Tibial nerve (tissue), 4 donors: Measurements from ENCODE around the gene TLK1.

ENCODE experiments used
- EP300 ChIP-seq, 2 donors: sonication (generic); formaldehyde crosslinking; IDR thresholded peaks; one replicate each; pipeline ENCODE4 v1.6.1; 2017; ENCODE audit warnings: antibody characterized with exemption in 2 of 2, mild to moderate bottlenecking in 1 of 2
- POLR2A ChIP-seq, 2 donors: fragments of 450-650 bp; IDR thresholded peaks; one replicate each; pipeline ENCODE4 v1.6.1; 2017; ENCODE audit warnings: antibody characterized with exemption in 2 of 2, mild to moderate bottlenecking in 2 of 2, moderate library complexity in 2 of 2
- TF ChIP-seq, protein P1 (sequence below), 5 experiments: fragments of 200-600 bp in 3 of 5; fragments of 450-650 bp in 2 of 5; sonication (generic) in 3 of 5; IDR thresholded peaks; one replicate each; pipeline ENCODE4 v1.5.1; 2016 to 2019; ENCODE audit warnings: antibody characterized with exemption in 5 of 5, mild to moderate bottlenecking in 3 of 5, moderate library complexity in 2 of 5

DNA sequence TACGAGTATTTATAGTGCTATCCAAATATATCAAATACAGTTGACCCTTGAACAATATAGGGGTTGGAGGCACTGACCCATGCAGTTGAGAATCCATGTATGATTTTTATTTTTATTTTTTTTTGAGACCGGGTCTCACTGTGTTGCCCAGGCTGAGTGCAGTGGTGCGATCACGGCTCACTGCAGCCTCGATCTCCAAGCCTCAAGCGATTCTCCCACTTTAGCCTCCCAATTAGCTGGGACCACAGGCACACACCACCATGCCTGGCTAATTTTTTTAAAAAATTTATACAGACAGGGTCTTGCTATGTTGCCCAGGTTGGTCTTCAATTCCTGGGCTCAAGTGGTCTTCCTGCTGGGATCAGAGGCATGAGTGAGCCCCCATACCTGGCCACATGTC is 161.0 kb downstream of the TLK1 start:
- TF ChIP-seq POLR2A (IDR thresholded peaks at IDR 0.05) (no peak), EP300 (IDR thresholded peaks at IDR 0.05) (no peak)
- TF ChIP-seq, protein P1, sequence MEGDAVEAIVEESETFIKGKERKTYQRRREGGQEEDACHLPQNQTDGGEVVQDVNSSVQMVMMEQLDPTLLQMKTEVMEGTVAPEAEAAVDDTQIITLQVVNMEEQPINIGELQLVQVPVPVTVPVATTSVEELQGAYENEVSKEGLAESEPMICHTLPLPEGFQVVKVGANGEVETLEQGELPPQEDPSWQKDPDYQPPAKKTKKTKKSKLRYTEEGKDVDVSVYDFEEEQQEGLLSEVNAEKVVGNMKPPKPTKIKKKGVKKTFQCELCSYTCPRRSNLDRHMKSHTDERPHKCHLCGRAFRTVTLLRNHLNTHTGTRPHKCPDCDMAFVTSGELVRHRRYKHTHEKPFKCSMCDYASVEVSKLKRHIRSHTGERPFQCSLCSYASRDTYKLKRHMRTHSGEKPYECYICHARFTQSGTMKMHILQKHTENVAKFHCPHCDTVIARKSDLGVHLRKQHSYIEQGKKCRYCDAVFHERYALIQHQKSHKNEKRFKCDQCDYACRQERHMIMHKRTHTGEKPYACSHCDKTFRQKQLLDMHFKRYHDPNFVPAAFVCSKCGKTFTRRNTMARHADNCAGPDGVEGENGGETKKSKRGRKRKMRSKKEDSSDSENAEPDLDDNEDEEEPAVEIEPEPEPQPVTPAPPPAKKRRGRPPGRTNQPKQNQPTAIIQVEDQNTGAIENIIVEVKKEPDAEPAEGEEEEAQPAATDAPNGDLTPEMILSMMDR (IDR thresholded peaks at IDR 0.05) = no peak
